ENCODE results near the gene CAV3.

Gene CAV3

GRCh38 chr3:8762607-8763377 is 29.2 kb downstream of the CAV3 start:
- no peak for DNase-seq

- DNase-seq, result no peak
Measured at GRCh38 chr3:8764528-8764927, 30.9 kb downstream of the CAV3 start.

GRCh38 chr3:8765528-8765927 is 31.9 kb downstream of the CAV3 start:
- no peak for DNase-seq

- no peak for DNase-seq
Measured at GRCh38 chr3:8766148-8766547, 32.5 kb downstream of the CAV3 start.

- no peak for DNase-seq
Measured at GRCh38 chr3:8767256-8767666, 33.7 kb downstream of the CAV3 start.

GRCh38 chr3:8767667-8768363 is 34.2 kb downstream of the CAV3 start:
- peak; percentile 77 for DNase-seq

- no peak for DNase-seq
Measured at GRCh38 chr3:8768364-8769087, 34.9 kb downstream of the CAV3 start.

- DNase-seq, result peak; percentile 90
Measured at GRCh38 chr3:8769088-8769822, 35.7 kb downstream of the CAV3 start, which contains the start of gene OXTR. TSS of gene OXTR (minus strand) at chr3:8769613. CDS start at chr3:8768187, 1,426 bp downstream.

- no peak for DNase-seq
Measured at GRCh38 chr3:8773941-8774542, 40.4 kb downstream of the CAV3 start.

GRCh38 chr3:8775181-8775580 is 41.6 kb downstream of the CAV3 start:
- no peak for DNase-seq

GRCh38 chr3:8775602-8776001 is 42.0 kb downstream of the CAV3 start:
- DNase-seq, result no peak

- peak; percentile 15 for DNase-seq
Measured at GRCh38 chr3:8776406-8776805, 42.8 kb downstream of the CAV3 start.

- no peak for DNase-seq
Measured at GRCh38 chr3:8777201-8777977, 43.8 kb downstream of the CAV3 start.

GRCh38 chr3:8777978-8778267 is 44.3 kb downstream of the CAV3 start:
- DNase-seq, result no peak

- DNase-seq, result no peak
Measured at GRCh38 chr3:8778475-8778874, 44.9 kb downstream of the CAV3 start.

- DNase-seq, result no peak
Measured at GRCh38 chr3:8780279-8780678, 46.7 kb downstream of the CAV3 start.

GRCh38 chr3:8784676-8785435 is 51.3 kb downstream of the CAV3 start:
- peak; percentile 8 for DNase-seq

- no peak for DNase-seq
Measured at GRCh38 chr3:8790529-8790928, 56.9 kb downstream of the CAV3 start.

- DNase-seq, result no peak
Measured at GRCh38 chr3:8793242-8793641, 59.6 kb downstream of the CAV3 start.

- no peak for DNase-seq
Measured at GRCh38 chr3:8794247-8794646, 60.6 kb downstream of the CAV3 start.

All from eye (tissue), 1 donor.